WERI-Rb-1 (cell line): ENCODE results near the gene ADI1.

ENCODE experiments used
- DNase-seq: peaks from one replicate; pipeline ENCODE4 v3.0.0-alpha.2; 2020
- H3K27ac ChIP-seq: fragments of 250-450 bp; sonication (Bioruptor Pico); 2 replicates; pipeline ENCODE4 v1.5.1; 2020; ENCODE audit warnings: mild to moderate bottlenecking, moderate library complexity
- H3K27me3 ChIP-seq: fragments of 250-450 bp; sonication (Bioruptor Pico); 2 replicates; pipeline ENCODE4 v1.5.1; 2021; ENCODE audit warnings: mild to moderate bottlenecking, low read depth, moderate library complexity; ENCODE audit not compliant: insufficient read depth, severe bottlenecking
- H3K36me3 ChIP-seq: fragments of 250-450 bp; sonication (Bioruptor Pico); 2 replicates; pipeline ENCODE4 v1.5.1; 2020; ENCODE audit warnings: mild to moderate bottlenecking, moderate library complexity
- H3K4me3 ChIP-seq: 2 replicates; pipeline ENCODE4 v1.5.1; 2011; ENCODE audit warnings: low read depth, mild to moderate bottlenecking, control low read depth, low read length
- H3K9me3 ChIP-seq: fragments of 250-450 bp; sonication (Bioruptor Pico); 2 replicates; pipeline ENCODE4 v1.5.1; 2021; ENCODE audit warnings: mild to moderate bottlenecking, moderate library complexity; ENCODE audit not compliant: severe bottlenecking
- CTCF ChIP-seq: IDR thresholded peaks from 2 replicates; pipeline ENCODE4 v1.5.1; 2011; ENCODE audit warnings: low read depth, mild to moderate bottlenecking, control low read depth, inconsistent platforms, low read length

Gene ADI1

GRCh38 chr2:3453190-3453999 lies 65.9 kb downstream of the ADI1 start:
- no peaks in the 10 kb centered on the region for H3K9me3 ChIP-seq
- peaks cover 35% of the 10 kb centered on the region for H3K36me3 ChIP-seq
- H3K4me3 ChIP-seq, result no peak overlapping the region
- TF ChIP-seq CTCF, result no peak
- H3K27me3 ChIP-seq, result no peaks in the 10 kb centered on the region
- DNase-seq, result no peak
- no peak overlapping the region for H3K27ac ChIP-seq

- TF ChIP-seq CTCF, result no peak
- Histone ChIP-seq H3K9me3 (no peaks in the 10 kb centered on the region), H3K36me3 (peaks cover 28% of the 10 kb centered on the region), H3K27ac (no peak overlapping the region), H3K4me3 (no peak overlapping the region), H3K27me3 (no peaks in the 10 kb centered on the region)
- DNase-seq, result no peak
Observed at GRCh38 chr2:3451926-3452671, 67.2 kb downstream of the ADI1 start.

- Histone ChIP-seq H3K36me3 (peaks cover 25% of the 10 kb centered on the region), H3K27me3 (no peaks in the 10 kb centered on the region), H3K9me3 (peaks cover 5% of the 10 kb centered on the region), H3K27ac (no peak overlapping the region), H3K4me3 (no peak overlapping the region)
- no peak for DNase-seq
- no peak for TF ChIP-seq CTCF
Observed at GRCh38 chr2:3451169-3451568, 68.2 kb downstream of the ADI1 start.

- Histone ChIP-seq H3K36me3 (peaks cover 29% of the 10 kb centered on the region), H3K27me3 (no peaks in the 10 kb centered on the region), H3K9me3 (peaks cover 5% of the 10 kb centered on the region), H3K4me3 (no peak overlapping the region), H3K27ac (no peak overlapping the region)
- DNase-seq, result no peak
- no peak for TF ChIP-seq CTCF
Observed at GRCh38 chr2:3450385-3451010, 68.8 kb downstream of the ADI1 start.

GRCh38 chr2:3449936-3450335 lies 69.4 kb downstream of the ADI1 start:
- DNase-seq, result no peak
- H3K27ac ChIP-seq, result no peak overlapping the region
- peaks cover 5% of the 10 kb centered on the region for H3K9me3 ChIP-seq
- H3K27me3 ChIP-seq, result no peaks in the 10 kb centered on the region
- no peak overlapping the region for H3K4me3 ChIP-seq
- TF ChIP-seq CTCF, result no peak
- H3K36me3 ChIP-seq, result peaks cover 35% of the 10 kb centered on the region
